PC-9 (cell line): ENCODE data around the gene WASL.

Experiments used
- CTCF ChIP-seq: fragments of 200-600 bp; sonication (generic); conservative IDR thresholded peaks from 2 replicates; pipeline ENCODE4 v1.6.1; 2017; ENCODE audit warnings: mixed run types, antibody characterized with exemption, mild to moderate bottlenecking, moderate library complexity
- EZH2 ChIP-seq: fragments of 200-600 bp; sonication (generic); IDR thresholded peaks from 2 replicates; pipeline ENCODE4 v1.8.0; 2017; ENCODE audit warnings: antibody characterized with exemption, low read depth

- TF ChIP-seq CTCF (no peak), EZH2 (no peak)
Measured at GRCh38 chr7:123656544-123657303, 92.1 kb downstream of the WASL start.
